IPS-18a (cell line): Measurements from ENCODE around the gene RHOD.

Experiments used
- H3K27ac ChIP-seq: one replicate; pipeline ENCODE4 v1.5.1; 2013; ENCODE audit warnings: low read length
- H3K27me3 ChIP-seq: one replicate; pipeline ENCODE4 v1.6.1; 2013; ENCODE audit warnings: mild to moderate bottlenecking, low read length; ENCODE audit not compliant: control insufficient read depth, insufficient read depth
- H3K36me3 ChIP-seq: one replicate; pipeline ENCODE4 v1.6.1; 2013; ENCODE audit warnings: low read depth, low read length; ENCODE audit not compliant: control insufficient read depth
- H3K4me1 ChIP-seq: one replicate; pipeline ENCODE4 v1.6.1; 2013; ENCODE audit warnings: low read depth, low read length; ENCODE audit not compliant: control insufficient read depth
- H3K4me3 ChIP-seq: one replicate; pipeline ENCODE4 v1.5.1; 2013; ENCODE audit warnings: low read length
- H3K9ac ChIP-seq: one replicate; pipeline ENCODE4 v1.6.1; 2013; ENCODE audit warnings: mild to moderate bottlenecking, low read length, moderate library complexity
- H3K9me3 ChIP-seq: one replicate; pipeline ENCODE4 v1.6.1; 2013; ENCODE audit warnings: low read depth, low read length; ENCODE audit not compliant: control insufficient read depth

RHOD gene

DNA sequence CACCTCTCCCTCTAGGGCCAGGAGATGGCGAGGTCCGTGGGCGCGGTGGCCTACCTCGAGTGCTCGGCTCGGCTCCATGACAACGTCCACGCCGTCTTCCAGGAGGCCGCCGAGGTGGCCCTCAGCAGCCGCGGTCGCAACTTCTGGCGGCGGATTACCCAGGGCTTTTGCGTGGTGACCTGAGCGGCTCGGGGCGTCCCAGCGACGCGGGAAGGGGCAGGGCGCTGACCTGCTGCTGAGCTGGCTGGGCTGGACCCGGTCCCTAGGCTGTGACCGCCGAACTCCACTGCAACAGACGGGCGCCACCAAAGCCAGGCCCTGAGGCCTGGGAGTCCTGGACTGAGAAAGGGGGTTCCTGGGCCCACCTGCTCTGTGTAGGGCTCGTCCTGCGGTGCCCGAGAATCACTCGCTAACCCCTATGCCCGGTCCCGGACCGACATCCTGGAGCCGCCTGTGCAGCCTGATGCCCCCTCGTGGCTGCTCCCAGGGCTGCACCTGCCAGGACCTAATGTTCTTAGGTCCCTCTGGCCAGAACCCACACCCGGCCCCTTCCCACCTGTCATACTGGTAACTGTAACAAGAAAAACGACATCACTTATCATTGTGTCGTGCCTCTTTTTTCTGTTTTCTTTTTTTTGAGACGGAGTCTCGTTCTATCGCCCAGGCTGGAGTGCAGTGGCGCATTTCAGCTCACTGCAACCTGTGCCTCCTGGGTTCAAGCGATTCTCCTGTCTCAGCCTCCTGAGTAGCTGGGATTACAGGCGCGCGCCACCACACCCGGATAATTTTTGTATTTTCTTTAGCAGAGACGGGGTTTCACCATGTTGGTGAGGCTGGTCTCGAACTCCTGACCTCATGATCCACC lies 15.0 kb downstream of the RHOD start:
- H3K4me3 ChIP-seq: peak overlapping the region; percentile 49
- no peaks in the 10 kb centered on the region for H3K36me3 ChIP-seq
- no peak overlapping the region for H3K27ac ChIP-seq
- H3K4me1 ChIP-seq: no peaks in the 10 kb centered on the region
- H3K27me3 ChIP-seq: no peaks in the 10 kb centered on the region
- no peaks in the 10 kb centered on the region for H3K9me3 ChIP-seq
- H3K9ac ChIP-seq: no peak overlapping the region

DNA sequence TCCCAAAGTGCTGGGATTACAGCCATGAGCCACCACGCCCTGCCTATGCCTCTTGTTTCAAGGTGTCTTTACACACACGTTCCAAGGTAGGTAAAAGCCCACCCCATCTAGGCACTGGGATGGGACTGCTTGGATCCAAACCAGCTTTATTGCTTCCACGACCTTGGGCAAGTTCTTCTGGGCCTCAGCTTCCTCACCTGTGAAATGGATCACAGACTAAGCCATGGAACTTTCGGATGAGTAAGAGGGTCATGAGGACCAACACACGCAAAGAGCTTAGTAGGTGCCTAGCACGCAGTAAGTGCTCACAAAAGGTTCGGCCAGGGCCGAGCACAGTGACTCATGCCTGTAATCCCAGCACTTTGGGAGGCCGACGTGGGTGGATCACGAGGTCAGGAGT lies 15.6 kb downstream of the RHOD start:
- H3K27ac ChIP-seq: no peak overlapping the region

DNA sequence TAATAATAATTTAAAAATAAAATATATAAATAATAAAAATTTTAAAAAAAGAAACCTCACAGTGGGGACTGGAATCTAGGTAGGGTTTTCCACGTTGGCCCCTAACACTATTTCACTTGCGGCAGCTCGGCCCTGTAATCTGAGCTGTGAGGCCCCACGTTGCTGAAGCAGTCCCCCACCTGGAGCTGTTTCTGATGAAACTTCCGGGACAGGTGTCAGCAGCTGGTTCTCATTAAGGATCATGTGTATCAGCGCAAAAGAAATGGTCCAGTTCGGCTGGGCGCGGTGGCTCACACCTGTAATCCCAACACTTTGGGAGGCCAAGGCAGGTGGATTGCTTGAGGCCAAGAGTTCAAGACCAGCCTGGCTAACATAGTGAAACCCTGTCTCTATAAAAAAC lies 17.3 kb downstream of the RHOD start:
- Histone ChIP-seq H3K9me3 (no peaks in the 10 kb centered on the region), H3K27me3 (no peaks in the 10 kb centered on the region), H3K36me3 (no peaks in the 10 kb centered on the region), H3K27ac (no peak overlapping the region), H3K4me3 (no peak overlapping the region), H3K9ac (peak overlapping the region; percentile 25), H3K4me1 (no peaks in the 10 kb centered on the region)

More for the DNA sequence above, 15.6 kb downstream of the RHOD start:
- no peak overlapping the region for H3K4me3 ChIP-seq
- no peaks in the 10 kb centered on the region for H3K27me3 ChIP-seq
- no peak overlapping the region for H3K9ac ChIP-seq
- H3K36me3 ChIP-seq: no peaks in the 10 kb centered on the region
- H3K4me1 ChIP-seq: no peaks in the 10 kb centered on the region
- H3K9me3 ChIP-seq: no peaks in the 10 kb centered on the region

DNA sequence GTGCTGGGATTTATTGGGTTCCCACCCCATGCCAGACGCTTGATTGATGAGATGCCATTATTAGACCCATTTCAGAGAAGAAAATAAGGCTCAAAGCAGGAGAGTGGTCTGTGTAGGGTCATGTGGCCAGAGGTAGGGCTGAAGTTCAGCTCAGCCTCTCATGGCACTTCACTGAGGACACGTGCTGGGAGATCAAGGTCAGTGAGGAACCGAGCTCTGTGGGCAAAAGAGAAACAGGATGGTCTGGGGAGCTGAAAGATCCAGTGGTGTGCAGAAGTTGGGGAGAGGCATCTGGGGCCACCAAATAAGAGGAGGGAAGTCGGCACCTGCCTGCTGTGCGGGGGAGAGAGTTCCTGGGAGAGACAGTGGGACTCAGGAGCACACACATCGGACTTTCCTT lies 19.6 kb downstream of the RHOD start:
- Histone ChIP-seq H3K9ac (no peak overlapping the region), H3K36me3 (no peaks in the 10 kb centered on the region), H3K27me3 (no peaks in the 10 kb centered on the region), H3K4me1 (no peaks in the 10 kb centered on the region), H3K27ac (no peak overlapping the region), H3K9me3 (no peaks in the 10 kb centered on the region), H3K4me3 (no peak overlapping the region)

DNA sequence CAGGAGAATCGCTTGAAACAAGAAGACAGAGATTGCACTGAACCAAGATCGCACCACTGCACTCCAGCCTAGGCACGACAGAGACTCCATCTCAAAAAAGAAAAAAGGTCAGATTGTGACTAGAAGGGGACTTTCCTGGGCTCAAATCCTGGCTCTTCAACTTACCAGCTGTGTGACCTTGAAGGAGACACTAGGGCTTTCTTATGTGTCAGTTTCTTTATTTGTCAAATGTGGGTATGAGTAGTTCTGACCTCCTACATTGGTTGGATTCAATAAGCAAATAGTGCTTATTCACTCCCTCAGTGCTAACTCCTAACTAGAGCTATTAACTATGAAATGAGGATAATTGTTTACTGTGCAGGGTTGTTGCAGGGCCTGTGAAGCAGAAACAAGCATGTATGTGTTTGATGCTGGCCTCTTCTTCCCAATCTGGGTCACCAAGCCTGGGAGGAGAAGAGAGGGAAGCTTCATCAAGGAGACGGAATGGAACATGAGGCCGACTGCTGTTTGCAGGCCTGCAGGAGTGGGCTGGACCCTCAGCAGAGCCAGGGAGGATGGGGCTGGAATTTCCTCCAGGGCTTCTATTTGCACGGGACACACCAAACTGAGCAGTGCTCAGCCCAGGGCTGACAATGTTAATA lies 22.5 kb downstream of the RHOD start:
- Histone ChIP-seq H3K9ac (no peak overlapping the region), H3K4me1 (no peaks in the 10 kb centered on the region), H3K27me3 (no peaks in the 10 kb centered on the region), H3K9me3 (no peaks in the 10 kb centered on the region), H3K4me3 (no peak overlapping the region), H3K27ac (no peak overlapping the region), H3K36me3 (no peaks in the 10 kb centered on the region)

DNA sequence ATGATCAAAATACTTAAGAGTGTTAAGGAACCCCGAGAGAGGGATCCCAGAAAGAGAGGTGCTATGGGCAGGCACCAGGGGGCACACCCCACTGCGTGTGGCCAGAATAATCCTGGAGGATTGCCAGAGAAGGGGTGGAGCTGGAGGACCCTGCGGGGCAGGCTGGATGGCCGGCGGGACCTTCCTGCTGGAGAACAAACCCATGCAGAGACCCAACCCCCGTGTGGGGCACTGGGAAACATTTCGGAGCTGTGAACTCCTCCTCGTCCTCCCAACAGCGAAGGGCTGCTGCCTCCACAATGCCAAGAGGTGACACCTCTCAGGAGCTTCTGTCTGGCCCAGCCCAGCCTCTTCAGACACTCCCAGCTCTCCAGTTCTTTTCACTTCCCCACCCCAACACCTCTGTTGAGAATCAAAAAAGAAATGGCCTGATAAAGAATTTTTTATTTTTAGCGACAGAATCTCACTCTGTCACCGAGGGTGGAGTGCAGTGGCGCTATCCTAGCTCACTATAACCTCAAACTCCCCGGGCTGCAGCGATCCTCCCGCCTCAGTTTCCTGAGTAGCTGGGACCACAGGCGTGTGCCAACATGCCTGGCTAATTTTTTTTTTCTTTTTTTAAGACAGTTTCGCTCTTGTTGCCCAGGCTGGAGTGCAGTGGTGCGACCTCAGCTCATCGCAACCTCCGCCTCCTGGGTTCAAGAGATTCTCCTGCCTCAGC lies 25.6 kb downstream of the RHOD start:
- Histone ChIP-seq H3K4me1 (no peaks in the 10 kb centered on the region), H3K36me3 (no peaks in the 10 kb centered on the region), H3K4me3 (no peak overlapping the region), H3K9ac (no peak overlapping the region), H3K27ac (no peak overlapping the region), H3K9me3 (no peaks in the 10 kb centered on the region), H3K27me3 (no peaks in the 10 kb centered on the region)

DNA sequence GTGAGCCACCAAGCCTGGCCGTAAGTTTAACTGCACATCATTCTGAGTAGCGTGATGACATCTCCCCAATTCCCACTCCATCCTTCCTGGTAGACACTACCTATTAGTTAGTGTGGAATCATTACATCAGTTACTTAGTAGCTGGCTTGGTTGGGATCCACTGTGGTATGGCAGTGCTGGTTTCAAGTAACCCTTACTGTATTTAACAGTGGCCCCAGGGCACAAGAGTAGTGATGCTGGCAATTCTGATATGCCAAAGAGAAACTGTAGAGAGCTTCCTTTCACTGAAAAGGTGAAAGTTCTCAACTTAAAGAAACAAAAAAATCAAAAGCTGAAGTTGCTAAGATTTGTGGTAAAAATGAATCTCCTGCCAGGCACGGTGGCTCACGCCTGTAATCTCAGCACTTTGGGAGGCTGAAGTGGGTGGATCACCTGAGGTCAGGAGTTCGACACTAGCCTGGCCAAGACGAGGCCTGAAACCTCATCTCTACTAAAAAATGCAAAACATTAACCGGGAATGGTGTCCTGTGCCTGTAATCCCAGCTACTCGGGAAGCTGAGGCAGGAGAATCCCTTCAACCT lies 27.2 kb downstream of the RHOD start:
- H3K4me1 ChIP-seq: no peaks in the 10 kb centered on the region
- no peak overlapping the region for H3K9ac ChIP-seq
- H3K9me3 ChIP-seq: no peaks in the 10 kb centered on the region
- no peaks in the 10 kb centered on the region for H3K27me3 ChIP-seq
- H3K27ac ChIP-seq: no peak overlapping the region
- no peaks in the 10 kb centered on the region for H3K36me3 ChIP-seq
- no peak overlapping the region for H3K4me3 ChIP-seq

DNA sequence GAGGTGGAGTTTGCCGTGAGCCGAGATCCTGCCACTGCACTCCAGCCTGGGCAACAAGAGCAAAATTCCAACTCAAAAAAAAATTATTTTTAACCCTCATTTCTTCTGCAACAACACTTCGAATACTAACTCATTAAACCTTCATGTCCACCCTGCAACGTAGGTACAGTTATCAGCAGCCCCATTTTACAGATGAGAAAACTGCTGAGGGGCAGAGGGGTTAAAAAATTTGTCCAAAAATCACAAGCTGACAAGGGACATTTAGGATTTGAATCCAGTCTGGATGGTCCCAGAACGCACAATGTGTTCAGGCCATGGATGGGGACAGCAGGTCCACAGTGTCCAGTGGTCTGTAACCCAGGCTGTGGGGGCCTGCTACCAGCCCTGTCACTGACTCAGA lies 29.0 kb downstream of the RHOD start:
- no peaks in the 10 kb centered on the region for H3K4me1 ChIP-seq
- no peak overlapping the region for H3K4me3 ChIP-seq
- no peak overlapping the region for H3K27ac ChIP-seq
- no peaks in the 10 kb centered on the region for H3K9me3 ChIP-seq
- no peaks in the 10 kb centered on the region for H3K27me3 ChIP-seq
- H3K36me3 ChIP-seq: no peaks in the 10 kb centered on the region
- H3K9ac ChIP-seq: no peak overlapping the region

DNA sequence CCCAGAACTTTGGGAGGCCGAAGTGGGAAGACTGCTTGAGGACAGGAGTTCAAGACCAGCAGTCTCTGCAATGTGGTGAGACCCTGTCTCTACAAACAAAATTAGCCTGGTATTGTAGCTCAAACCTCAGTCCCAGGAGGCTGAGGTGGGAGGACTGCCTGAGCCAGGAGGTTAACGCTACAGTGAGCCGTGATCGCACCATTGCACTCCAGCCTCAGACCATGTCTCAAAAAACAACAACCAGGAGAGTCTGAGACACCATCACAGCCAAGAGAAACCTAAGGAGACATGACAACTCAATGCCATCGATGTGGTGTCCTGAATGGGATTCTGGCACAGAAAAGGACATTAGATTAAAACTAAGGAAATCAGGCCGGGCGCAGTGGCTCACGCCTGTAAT lies 34.1 kb downstream of the RHOD start:
- H3K27ac ChIP-seq: no peak overlapping the region

DNA sequence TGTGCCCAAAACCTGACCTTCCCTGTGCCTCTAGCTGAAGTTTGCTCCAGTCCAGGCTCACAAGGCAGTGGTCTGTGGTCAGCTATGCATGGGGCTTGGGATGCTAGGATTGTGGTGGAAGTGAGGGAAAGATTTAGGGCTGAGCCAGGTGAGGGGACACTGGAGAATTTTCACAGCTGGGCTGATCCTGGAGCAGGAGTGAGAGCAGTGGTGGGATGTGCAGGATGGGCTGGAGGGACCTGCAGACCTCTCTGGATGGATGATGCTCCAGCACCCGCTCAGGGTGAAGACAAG lies 38.5 kb downstream of the RHOD start:
- no peak overlapping the region for H3K27ac ChIP-seq
- no peaks in the 10 kb centered on the region for H3K4me1 ChIP-seq
- H3K36me3 ChIP-seq: no peaks in the 10 kb centered on the region
- H3K9ac ChIP-seq: no peak overlapping the region
- no peak overlapping the region for H3K4me3 ChIP-seq
- no peaks in the 10 kb centered on the region for H3K9me3 ChIP-seq
- H3K27me3 ChIP-seq: no peaks in the 10 kb centered on the region

More for the DNA sequence above, 34.1 kb downstream of the RHOD start:
- Histone ChIP-seq H3K9me3 (no peaks in the 10 kb centered on the region), H3K4me3 (no peak overlapping the region), H3K27me3 (no peaks in the 10 kb centered on the region), H3K36me3 (no peaks in the 10 kb centered on the region), H3K9ac (no peak overlapping the region), H3K4me1 (no peaks in the 10 kb centered on the region)

DNA sequence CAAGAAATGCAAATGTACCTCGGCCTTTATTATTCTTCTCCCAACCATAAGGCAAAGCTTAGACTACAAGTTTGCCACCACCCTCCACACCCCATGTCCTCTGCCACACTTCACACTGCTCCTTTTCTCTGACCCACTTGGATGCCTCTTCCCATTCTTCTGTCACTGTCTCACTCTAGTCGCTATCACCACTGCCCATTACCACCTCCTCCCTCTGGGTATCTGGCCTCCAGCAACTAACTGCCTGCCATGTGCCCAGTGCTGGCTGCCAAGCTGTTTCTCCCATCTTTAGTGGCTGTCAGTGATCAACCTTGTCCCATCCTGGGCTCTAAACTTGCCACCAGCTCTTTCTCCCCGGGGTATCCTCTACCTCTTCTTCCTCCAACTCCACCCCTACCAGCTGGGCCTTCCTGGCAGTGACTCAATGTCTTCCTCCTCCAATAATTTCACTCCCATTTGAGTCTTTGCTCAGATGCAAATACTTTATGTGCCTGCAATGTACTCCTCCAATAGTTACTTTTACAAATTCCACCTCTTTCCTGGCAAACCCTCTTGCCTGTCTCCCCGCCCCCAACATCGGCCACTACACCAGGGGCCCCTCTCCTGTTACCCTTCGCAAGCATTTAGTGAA lies 42.3 kb downstream of the RHOD start:
- H3K27me3 ChIP-seq: no peaks in the 10 kb centered on the region
- H3K4me1 ChIP-seq: no peaks in the 10 kb centered on the region
- no peaks in the 10 kb centered on the region for H3K36me3 ChIP-seq
- no peak overlapping the region for H3K4me3 ChIP-seq
- no peak overlapping the region for H3K9ac ChIP-seq
- H3K9me3 ChIP-seq: no peaks in the 10 kb centered on the region
- H3K27ac ChIP-seq: no peak overlapping the region
